ENCODE results near the gene ERC1. TPM values are rescaled to one million over a fixed set of nuclear protein-coding genes. Genes with fewer than 3 reads are reported as not detected.

ERC1 gene
- total and polyA plus RNA-seq, 9 of the 15 experiments (the other 6 are each of a cell fraction or from before 2014, with no cell fraction given): 0.74 to 11.8 (median 4.8) TPM

DNA sequence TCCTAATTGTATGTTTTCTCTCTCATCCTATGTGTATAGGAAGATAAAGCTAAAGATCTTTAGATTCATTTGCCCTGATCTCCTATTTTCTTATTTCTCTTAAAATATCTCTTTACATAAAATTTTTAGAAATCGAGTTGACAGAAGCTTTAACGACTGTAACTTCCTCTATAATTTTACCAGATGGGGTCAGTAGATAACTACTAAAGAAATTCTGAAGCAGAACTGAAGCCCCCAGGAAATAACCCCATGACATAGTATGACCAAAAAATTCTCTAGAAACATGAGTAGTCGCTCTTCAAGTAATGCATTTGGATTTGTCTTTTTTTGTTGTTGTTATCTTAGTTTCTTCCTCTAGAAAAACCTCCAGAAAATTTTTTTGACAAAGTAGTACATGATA, 288.0 kb downstream of the ERC1 start (continued):
- TF ChIP-seq KLF10 (CRISPR knock-in tag; IDR thresholded peaks at IDR 0.05) (no peak), SAFB2 (IDR thresholded peaks at IDR 0.05; ENCODE audit: borderline replicate concordance, low read depth, low read length, severe bottlenecking) (no peak), ZKSCAN1 (IDR thresholded peaks at IDR 0.05; ENCODE audit: low read depth, low read length) (peak; percentile 68), RAD21 (CRISPR knock-in tag; conservative IDR thresholded peaks at IDR 0.05 in 1 of 2, IDR thresholded peaks at IDR 0.05 in 1 of 2) (peak; percentile 56 to 65), ARNT (IDR thresholded peaks at IDR 0.05) (0 out of 4 replicates have a peak, but pooled peaks of 1 of the 2 experiments have one; percentile 25)
- TF ChIP-seq, protein P1, sequence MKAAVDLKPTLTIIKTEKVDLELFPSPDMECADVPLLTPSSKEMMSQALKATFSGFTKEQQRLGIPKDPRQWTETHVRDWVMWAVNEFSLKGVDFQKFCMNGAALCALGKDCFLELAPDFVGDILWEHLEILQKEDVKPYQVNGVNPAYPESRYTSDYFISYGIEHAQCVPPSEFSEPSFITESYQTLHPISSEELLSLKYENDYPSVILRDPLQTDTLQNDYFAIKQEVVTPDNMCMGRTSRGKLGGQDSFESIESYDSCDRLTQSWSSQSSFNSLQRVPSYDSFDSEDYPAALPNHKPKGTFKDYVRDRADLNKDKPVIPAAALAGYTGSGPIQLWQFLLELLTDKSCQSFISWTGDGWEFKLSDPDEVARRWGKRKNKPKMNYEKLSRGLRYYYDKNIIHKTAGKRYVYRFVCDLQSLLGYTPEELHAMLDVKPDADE (conservative IDR thresholded peaks at IDR 0.05; ENCODE audit: control insufficient read depth, low read depth, low read length): no peak
- TF ChIP-seq, protein P2, sequence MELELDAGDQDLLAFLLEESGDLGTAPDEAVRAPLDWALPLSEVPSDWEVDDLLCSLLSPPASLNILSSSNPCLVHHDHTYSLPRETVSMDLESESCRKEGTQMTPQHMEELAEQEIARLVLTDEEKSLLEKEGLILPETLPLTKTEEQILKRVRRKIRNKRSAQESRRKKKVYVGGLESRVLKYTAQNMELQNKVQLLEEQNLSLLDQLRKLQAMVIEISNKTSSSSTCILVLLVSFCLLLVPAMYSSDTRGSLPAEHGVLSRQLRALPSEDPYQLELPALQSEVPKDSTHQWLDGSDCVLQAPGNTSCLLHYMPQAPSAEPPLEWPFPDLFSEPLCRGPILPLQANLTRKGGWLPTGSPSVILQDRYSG (tag; conservative IDR thresholded peaks at IDR 0.05; ENCODE audit: low read depth): no peak
- TF ChIP-seq, protein P3, sequence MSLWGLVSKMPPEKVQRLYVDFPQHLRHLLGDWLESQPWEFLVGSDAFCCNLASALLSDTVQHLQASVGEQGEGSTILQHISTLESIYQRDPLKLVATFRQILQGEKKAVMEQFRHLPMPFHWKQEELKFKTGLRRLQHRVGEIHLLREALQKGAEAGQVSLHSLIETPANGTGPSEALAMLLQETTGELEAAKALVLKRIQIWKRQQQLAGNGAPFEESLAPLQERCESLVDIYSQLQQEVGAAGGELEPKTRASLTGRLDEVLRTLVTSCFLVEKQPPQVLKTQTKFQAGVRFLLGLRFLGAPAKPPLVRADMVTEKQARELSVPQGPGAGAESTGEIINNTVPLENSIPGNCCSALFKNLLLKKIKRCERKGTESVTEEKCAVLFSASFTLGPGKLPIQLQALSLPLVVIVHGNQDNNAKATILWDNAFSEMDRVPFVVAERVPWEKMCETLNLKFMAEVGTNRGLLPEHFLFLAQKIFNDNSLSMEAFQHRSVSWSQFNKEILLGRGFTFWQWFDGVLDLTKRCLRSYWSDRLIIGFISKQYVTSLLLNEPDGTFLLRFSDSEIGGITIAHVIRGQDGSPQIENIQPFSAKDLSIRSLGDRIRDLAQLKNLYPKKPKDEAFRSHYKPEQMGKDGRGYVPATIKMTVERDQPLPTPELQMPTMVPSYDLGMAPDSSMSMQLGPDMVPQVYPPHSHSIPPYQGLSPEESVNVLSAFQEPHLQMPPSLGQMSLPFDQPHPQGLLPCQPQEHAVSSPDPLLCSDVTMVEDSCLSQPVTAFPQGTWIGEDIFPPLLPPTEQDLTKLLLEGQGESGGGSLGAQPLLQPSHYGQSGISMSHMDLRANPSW (CRISPR knock-in tag; IDR thresholded peaks at IDR 0.05): no peak
- TF ChIP-seq, protein P4, sequence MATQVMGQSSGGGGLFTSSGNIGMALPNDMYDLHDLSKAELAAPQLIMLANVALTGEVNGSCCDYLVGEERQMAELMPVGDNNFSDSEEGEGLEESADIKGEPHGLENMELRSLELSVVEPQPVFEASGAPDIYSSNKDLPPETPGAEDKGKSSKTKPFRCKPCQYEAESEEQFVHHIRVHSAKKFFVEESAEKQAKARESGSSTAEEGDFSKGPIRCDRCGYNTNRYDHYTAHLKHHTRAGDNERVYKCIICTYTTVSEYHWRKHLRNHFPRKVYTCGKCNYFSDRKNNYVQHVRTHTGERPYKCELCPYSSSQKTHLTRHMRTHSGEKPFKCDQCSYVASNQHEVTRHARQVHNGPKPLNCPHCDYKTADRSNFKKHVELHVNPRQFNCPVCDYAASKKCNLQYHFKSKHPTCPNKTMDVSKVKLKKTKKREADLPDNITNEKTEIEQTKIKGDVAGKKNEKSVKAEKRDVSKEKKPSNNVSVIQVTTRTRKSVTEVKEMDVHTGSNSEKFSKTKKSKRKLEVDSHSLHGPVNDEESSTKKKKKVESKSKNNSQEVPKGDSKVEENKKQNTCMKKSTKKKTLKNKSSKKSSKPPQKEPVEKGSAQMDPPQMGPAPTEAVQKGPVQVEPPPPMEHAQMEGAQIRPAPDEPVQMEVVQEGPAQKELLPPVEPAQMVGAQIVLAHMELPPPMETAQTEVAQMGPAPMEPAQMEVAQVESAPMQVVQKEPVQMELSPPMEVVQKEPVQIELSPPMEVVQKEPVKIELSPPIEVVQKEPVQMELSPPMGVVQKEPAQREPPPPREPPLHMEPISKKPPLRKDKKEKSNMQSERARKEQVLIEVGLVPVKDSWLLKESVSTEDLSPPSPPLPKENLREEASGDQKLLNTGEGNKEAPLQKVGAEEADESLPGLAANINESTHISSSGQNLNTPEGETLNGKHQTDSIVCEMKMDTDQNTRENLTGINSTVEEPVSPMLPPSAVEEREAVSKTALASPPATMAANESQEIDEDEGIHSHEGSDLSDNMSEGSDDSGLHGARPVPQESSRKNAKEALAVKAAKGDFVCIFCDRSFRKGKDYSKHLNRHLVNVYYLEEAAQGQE (IDR thresholded peaks at IDR 0.05; ENCODE audit: borderline replicate concordance): peak; percentile 55; the same call in 1 of the 2 replicates
- TF ChIP-seq, protein P4 (CRISPR knock-in tag; IDR thresholded peaks at IDR 0.05; ENCODE audit: low read depth): no peak

All from K562 (cell line).